HCT116 (cell line): ENCODE results near the gene TMEM209. TPM values are rescaled to one million over a fixed set of nuclear protein-coding genes. Genes with fewer than 3 reads are reported as not detected.
"Not testable (repeated sequence)": the region's sequence is repeated elsewhere in the genome, so short reads cannot be mapped to it uniquely, and the experiment has no call there.

Source experiments
- ATAC-seq: fragments of 200-7000 bp; cut with Tn5 transposase; 2 replicates; pipeline ENCODE4 v1.9.1; 2020; ENCODE audit warnings: mild to moderate bottlenecking, moderate library complexity
- BruUV-seq: library from RNA; stranded (reverse); fragments of 400-500 nt; replicated peaks from 2 replicates; lab custom pipeline; 2021; lab: Mats Ljungman, UMichigan
- CTCF ChIA-PET: fragments of 300-600 bp; sonication (Branson Sonifier 250); formaldehyde crosslinking; loops from one replicate; lab custom pipeline; 2021; ENCODE audit warnings: antibody characterized with exemption; lab: Charles Lee
- POLR2A ChIA-PET: fragments of 300-600, 350-600 bp; sonication (Branson Sonifier 250); formaldehyde crosslinking; loops from one replicate; lab custom pipeline; 2021; ENCODE audit warnings: antibody characterized with exemption; lab: Charles Lee
- RAD21 ChIA-PET, 2 experiments: fragments of 300-600 bp; sonication (Branson Sonifier 250); formaldehyde crosslinking; loops; one replicate each; lab custom pipeline; 2023; ENCODE audit warnings: low total read pairs in 2 of 2; ENCODE audit not compliant: uncharacterized antibody in 2 of 2, unreplicated experiment in 2 of 2, low non-redundant PET in 1 of 2; lab: Charles Lee
- DNase-seq: peaks from one replicate; pipeline ENCODE4 v3.0.0-alpha.2; 2010; ENCODE audit warnings: low read depth, low spot score
- H2AFZ ChIP-seq: fragments of 200-600 bp; shearing (Covaris generic), sonication (generic); 2 replicates; pipeline ENCODE4 v1.6.1; 2017; ENCODE audit warnings: low read depth, mixed run types, mixed read lengths, antibody characterized with exemption, low read length; ENCODE audit not compliant: poor library complexity, severe bottlenecking
- H3K27ac ChIP-seq: 2 replicates; pipeline ENCODE4 v1.5.1; 2012; ENCODE audit warnings: low read depth, low read length
- H3K27me3 ChIP-seq: fragments of 200-600 bp; sonication (generic); 2 replicates; pipeline ENCODE4 v1.6.1; 2016; ENCODE audit warnings: mixed run types, low read length, mixed read lengths; ENCODE audit not compliant: insufficient read depth
- H3K36me3 ChIP-seq, 2 experiments: fragments of 200-500 bp in 1 of 2; fragments of 200-600 bp in 1 of 2; sonication (Bioruptor generic) in 1 of 2; sonication (generic) in 1 of 2; 2 replicates each; pipeline versions ENCODE4 v1.5.1 to v1.6.1; 2014 to 2016; ENCODE audit warnings: low read length in 2 of 2, inconsistent platforms in 1 of 2, mixed read lengths in 1 of 2, mixed run types in 1 of 2; ENCODE audit not compliant: insufficient read depth in 2 of 2, control insufficient read depth in 1 of 2
- H3K4me1 ChIP-seq, 2 experiments: fragments of 200-600 bp in 1 of 2; sonication (generic) in 1 of 2; 2 replicates each; pipeline versions ENCODE4 v1.5.1 to v1.6.1; 2012 to 2017; ENCODE audit warnings: low read length in 2 of 2, inconsistent platforms in 1 of 2, mild to moderate bottlenecking in 1 of 2, mixed read lengths in 1 of 2, mixed run types in 1 of 2, moderate library complexity in 1 of 2; ENCODE audit not compliant: insufficient read depth in 2 of 2, control insufficient read depth in 1 of 2
- H3K4me2 ChIP-seq: fragments of 200-600 bp; sonication (generic); 2 replicates; pipeline ENCODE4 v1.6.1; 2017; ENCODE audit warnings: mixed run types, low read length, mixed read lengths
- H3K4me3 ChIP-seq, 2 experiments: fragments of 200-600 bp in 1 of 2; sonication (generic) in 1 of 2; replicated peaks in 1 of 2; 2 replicates each; pipeline ENCODE4 v1.5.1; 2011 to 2016; ENCODE audit warnings: low read length in 2 of 2, control low read depth in 1 of 2, low read depth in 1 of 2, mild to moderate bottlenecking in 1 of 2, mixed read lengths in 1 of 2, mixed run types in 1 of 2
- H3K79me2 ChIP-seq: fragments of 200-600 bp; sonication (generic); 2 replicates; pipeline ENCODE4 v1.6.1; 2017; ENCODE audit warnings: mild to moderate bottlenecking, mixed run types, low read length, moderate library complexity, mixed read lengths; ENCODE audit not compliant: insufficient read depth
- H3K9ac ChIP-seq: fragments of 200-600 bp; sonication (generic); 2 replicates; pipeline ENCODE4 v1.6.1; 2016; ENCODE audit warnings: low read length, mixed read lengths
- H3K9me2 ChIP-seq: fragments of 200-600 bp; sonication (generic), shearing (Covaris generic); 2 replicates; pipeline ENCODE4 v1.6.1; 2017; ENCODE audit warnings: mixed run types, mild to moderate bottlenecking, moderate library complexity; ENCODE audit not compliant: insufficient read depth
- H3K9me3 ChIP-seq, 2 experiments: fragments of 200-500 bp in 1 of 2; fragments of 200-600 bp in 1 of 2; sonication (Bioruptor generic) in 1 of 2; sonication (generic) in 1 of 2; 2 replicates each; pipeline ENCODE4 v1.6.1; 2014 to 2017; ENCODE audit warnings: low read length in 2 of 2, mixed read lengths in 2 of 2, inconsistent platforms in 1 of 2, low read depth in 1 of 2, mild to moderate bottlenecking in 1 of 2, mixed run types in 1 of 2, moderate library complexity in 1 of 2; ENCODE audit not compliant: control insufficient read depth in 1 of 2, insufficient read depth in 1 of 2
- H4K20me1 ChIP-seq: fragments of 200-600 bp; sonication (generic), shearing (Covaris generic); 2 replicates; pipeline ENCODE4 v1.6.1; 2017; ENCODE audit warnings: mixed run types, mild to moderate bottlenecking, moderate library complexity; ENCODE audit not compliant: insufficient read depth
- CBX3 ChIP-seq: IDR thresholded peaks from 2 replicates; pipeline ENCODE4 v1.6.1; 2012; ENCODE audit warnings: low read depth
- EGR1 ChIP-seq: IDR thresholded peaks from 2 replicates; pipeline ENCODE4 v1.6.1; 2012; ENCODE audit warnings: low read depth
- FOSL1 ChIP-seq: IDR thresholded peaks from 2 replicates; pipeline ENCODE4 v1.6.1; 2012; ENCODE audit warnings: low read depth
- JUND ChIP-seq: IDR thresholded peaks from 2 replicates; pipeline ENCODE4 v1.6.1; 2012
- SRF ChIP-seq: IDR thresholded peaks from 2 replicates; pipeline ENCODE4 v1.6.1; 2012; ENCODE audit warnings: low read depth
- TCF7L2 ChIP-seq: IDR thresholded peaks from 2 replicates; pipeline ENCODE4 v1.7.0; 2011; ENCODE audit warnings: borderline replicate concordance, inconsistent platforms; ENCODE audit not compliant: insufficient read depth, insufficient read length; ENCODE audit errors: extremely low read depth
- YY1 ChIP-seq: IDR thresholded peaks from 2 replicates; pipeline ENCODE4 v1.6.1; 2011; ENCODE audit warnings: low read length, low read depth, moderate library complexity, mild to moderate bottlenecking; ENCODE audit not compliant: insufficient replicate concordance; ENCODE audit errors: extremely low read depth
- ZNF274 ChIP-seq: fragments of 200-500 bp; sonication (Bioruptor generic); IDR thresholded peaks from 2 replicates; pipeline ENCODE4 v1.6.1; 2014; ENCODE audit warnings: mild to moderate bottlenecking, low read depth, low read length, inconsistent platforms
- intact Hi-C: fragments of 100-400 bp; cut with micrococcal nuclease; formaldehyde crosslinking; loops from 2 replicates; pipeline ENCODE4 v1.10.0; 2022
- total RNA-seq: library from RNA; stranded (reverse); gene quantifications from one replicate; pipeline ENCODE4 v1.2.1, GENCODE V29; 2021; ENCODE audit not compliant: unreplicated experiment
- TF ChIP-seq, protein P1 (sequence below): IDR thresholded peaks from 2 replicates; pipeline ENCODE4 v1.6.1; 2012
- TF ChIP-seq, protein P2 (sequence below): IDR thresholded peaks from 2 replicates; pipeline ENCODE4 v1.6.1; 2012

Gene TMEM209
- total RNA-seq, 1 experiment from 2014 or later, result 35.8 TPM

DNA sequence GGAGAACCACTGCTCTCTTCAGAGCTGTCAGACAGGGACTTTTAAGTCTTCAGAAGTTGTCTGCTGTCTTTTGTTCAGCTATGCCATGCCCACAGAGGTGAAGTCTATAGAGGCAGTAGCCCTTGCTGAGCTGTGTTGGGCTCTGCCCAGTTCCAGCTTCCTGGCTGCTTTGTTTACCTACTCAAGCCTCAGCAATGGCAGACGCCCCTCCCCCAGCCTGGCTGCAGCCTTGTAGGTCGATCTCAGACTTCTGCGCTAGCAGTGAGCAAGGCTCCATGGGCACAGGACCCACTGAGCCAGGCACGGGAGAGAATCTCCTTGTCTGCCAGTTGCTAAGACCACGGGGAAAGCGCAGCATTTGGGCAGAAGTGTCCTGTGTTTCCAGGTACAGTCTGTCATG lies 49.3 kb upstream of the TMEM209 start:
- DNase-seq (no peak), ATAC-seq (no peak)
- H3K27me3 ChIP-seq, result no peaks in the 10 kb centered on the region
- H3K9me2 ChIP-seq, result no peaks in the 10 kb centered on the region
- H3K4me3 ChIP-seq, result no peak overlapping the region
- CTCF ChIA-PET, result no interaction called here
- no peaks in the 10 kb centered on the region for H4K20me1 ChIP-seq
- H3K27ac ChIP-seq, result no peak overlapping the region
- intact Hi-C loops, result no loop called here
- no peak overlapping the region for H2AFZ ChIP-seq
- H3K9me3 ChIP-seq, result no peaks in the 10 kb centered on the region
- POLR2A ChIA-PET, result no interaction called here
- H3K4me1 ChIP-seq, result no peaks in the 10 kb centered on the region
- H3K79me2 ChIP-seq, result no peaks in the 10 kb centered on the region
- BruUV-seq, result no TSS peak
- no peaks in the 10 kb centered on the region for H3K36me3 ChIP-seq
- H3K9ac ChIP-seq, result no peak overlapping the region
- H3K4me2 ChIP-seq, result no peak overlapping the region
- TF ChIP-seq FOSL1, result no peak
- no peak for TF ChIP-seq CBX3
- no peak for TF ChIP-seq YY1
- TF ChIP-seq EGR1, result no peak
- no peak for TF ChIP-seq ZNF274
- TF ChIP-seq JUND, result no peak
- TF ChIP-seq, protein P1, sequence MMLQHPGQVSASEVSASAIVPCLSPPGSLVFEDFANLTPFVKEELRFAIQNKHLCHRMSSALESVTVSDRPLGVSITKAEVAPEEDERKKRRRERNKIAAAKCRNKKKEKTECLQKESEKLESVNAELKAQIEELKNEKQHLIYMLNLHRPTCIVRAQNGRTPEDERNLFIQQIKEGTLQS, result no peak
- TF ChIP-seq, protein P2, sequence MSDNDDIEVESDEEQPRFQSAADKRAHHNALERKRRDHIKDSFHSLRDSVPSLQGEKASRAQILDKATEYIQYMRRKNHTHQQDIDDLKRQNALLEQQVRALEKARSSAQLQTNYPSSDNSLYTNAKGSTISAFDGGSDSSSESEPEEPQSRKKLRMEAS, result no peak
- no peak for TF ChIP-seq TCF7L2
- no peak for TF ChIP-seq SRF
- RAD21 ChIA-PET, result no interaction called here

DNA sequence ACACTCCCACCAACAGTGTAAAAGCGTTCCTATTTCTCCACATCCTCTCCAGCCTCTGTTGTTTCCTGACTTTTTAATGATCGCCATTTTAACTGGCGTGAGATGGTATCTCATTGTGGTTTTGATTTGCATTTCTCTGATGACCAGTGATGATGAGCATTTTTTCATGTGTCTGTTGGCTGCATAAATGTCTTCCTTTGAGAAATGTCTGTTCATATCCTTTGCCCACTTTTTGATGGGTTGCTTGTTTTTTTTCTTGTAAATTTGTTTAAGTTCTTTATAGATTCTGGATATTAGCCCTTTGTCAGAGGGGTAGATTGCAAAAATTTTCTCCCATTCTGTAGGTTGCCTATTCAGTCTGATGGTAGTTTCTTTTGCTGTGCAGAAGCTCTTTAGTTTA lies 44.4 kb upstream of the TMEM209 start:
- DNase-seq, H4K20me1 ChIP-seq, H3K36me3 ChIP-seq, RAD21 ChIA-PET, H3K4me2 ChIP-seq, ATAC-seq, H3K27ac ChIP-seq, H3K4me3 ChIP-seq, H3K79me2 ChIP-seq, H3K9ac ChIP-seq, H3K27me3 ChIP-seq, H2AFZ ChIP-seq, H3K9me3 ChIP-seq, POLR2A ChIA-PET, H3K4me1 ChIP-seq, BruUV-seq, H3K9me2 ChIP-seq, CTCF ChIA-PET: not testable (repeated sequence)
- intact Hi-C loops, result loop anchor here (10.0 kb wide), 1 partner anchor 445 kb away; no protein-coding TSS in a partner anchor

DNA sequence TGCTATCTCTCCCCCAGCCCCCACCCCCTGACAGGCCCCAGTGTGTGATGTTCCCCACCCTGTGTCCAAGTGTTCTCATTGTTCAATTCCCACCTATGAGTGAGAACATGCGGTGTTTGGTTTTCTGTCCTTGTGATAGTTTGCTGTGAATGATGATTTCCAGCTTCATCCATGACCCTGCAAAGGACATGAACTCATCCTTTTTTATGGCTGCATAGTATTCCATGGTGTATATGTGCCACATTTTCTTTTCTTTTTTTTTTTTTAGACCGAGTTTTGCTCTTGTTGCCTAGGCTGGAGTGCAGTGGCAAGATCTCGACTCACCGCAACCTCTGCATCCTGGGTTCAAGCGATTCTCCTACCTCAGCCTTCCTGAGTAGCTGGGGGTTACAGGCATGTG lies 43.6 kb upstream of the TMEM209 start:
- H2AFZ ChIP-seq, RAD21 ChIA-PET, DNase-seq, BruUV-seq, H3K9ac ChIP-seq, H4K20me1 ChIP-seq, H3K79me2 ChIP-seq, H3K27me3 ChIP-seq, ATAC-seq, H3K4me3 ChIP-seq, H3K27ac ChIP-seq, CTCF ChIA-PET, H3K9me2 ChIP-seq, POLR2A ChIA-PET, H3K4me1 ChIP-seq, H3K9me3 ChIP-seq, H3K36me3 ChIP-seq, H3K4me2 ChIP-seq: not testable (repeated sequence)
- intact Hi-C loops, result loop anchor here (10.0 kb wide), 1 partner anchor 446 kb away; no protein-coding TSS in a partner anchor
